Stimulated activated CD8-positive, alpha-beta memory T cell treated with anti-CD3 and anti-CD28 coated beads, Interleukin-15, amount 100 ng/mL, for 24 hours (primary cell): ENCODE data around the gene GABBR2.
"Not testable (repeated sequence)": the region's sequence is repeated elsewhere in the genome, so short reads cannot be mapped to it uniquely, and the experiment has no call there.

Experiments used
- DNase-seq: peaks from one replicate; pipeline ENCODE4 v3.0.0-alpha.2; 2020; ENCODE audit warnings: low read depth

The GABBR2 gene

DNA sequence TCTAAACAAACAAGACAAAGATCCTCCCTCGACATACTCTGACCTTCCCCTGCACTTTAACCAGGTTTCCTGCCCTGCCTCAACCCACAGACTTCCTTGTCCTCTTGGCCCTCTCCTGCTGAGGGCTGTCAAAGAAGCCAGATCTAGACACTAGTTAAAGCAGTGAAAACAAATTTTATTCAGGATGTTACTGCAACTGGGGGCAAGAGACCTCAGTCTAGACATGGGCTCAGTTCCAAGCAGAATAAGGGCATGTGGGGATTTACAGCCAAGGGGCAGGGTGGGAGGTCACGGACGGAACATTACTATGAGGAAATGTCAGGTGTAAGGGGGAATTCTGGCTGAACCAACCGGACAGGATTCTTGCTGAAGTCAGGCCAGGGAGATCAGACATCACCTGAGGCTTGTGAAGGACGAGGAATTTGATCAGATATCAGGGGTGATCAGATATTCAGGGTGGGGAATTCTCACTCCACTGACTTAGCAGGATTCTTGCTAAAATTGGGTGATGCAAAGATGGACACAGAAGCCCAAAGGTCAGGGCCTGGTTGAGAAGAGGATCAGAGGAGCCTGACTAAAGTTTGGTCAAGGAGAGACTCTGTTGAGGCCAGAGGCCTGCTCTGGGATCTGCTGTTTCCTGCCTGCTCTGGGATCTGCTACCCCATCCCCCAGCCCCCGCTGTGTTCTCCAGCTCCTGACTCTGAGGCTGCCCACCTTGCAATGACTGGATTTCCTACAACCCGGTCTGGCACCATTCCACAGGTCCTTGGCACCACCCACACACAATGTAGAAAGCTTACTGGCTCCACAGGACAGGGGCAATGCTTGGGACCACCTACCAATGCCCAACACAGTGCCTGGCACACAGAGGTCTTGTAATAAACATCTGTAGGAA, 21.5 kb downstream of the GABBR2 start:
- DNase-seq, result no peak

DNA sequence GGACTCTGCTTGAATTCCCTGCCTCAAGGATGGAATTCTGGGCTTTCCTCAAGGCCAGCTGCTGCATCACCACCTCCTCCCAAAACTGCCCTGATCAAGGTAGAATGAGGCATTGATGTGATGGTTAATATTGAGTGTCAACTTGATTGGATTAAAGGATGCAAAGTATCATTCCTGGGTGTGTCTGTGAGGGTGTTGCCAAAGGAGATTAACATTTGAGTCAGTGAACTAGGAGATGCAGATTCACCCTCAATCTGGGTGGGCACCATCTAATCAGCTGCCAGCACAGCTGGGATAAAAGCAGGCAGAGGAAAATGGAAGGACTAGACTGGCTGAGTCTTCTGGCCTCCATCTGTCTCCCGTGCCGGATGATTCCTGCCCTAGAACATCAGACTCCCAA, 23.9 kb downstream of the GABBR2 start:
- DNase-seq, result not testable (repeated sequence)

DNA sequence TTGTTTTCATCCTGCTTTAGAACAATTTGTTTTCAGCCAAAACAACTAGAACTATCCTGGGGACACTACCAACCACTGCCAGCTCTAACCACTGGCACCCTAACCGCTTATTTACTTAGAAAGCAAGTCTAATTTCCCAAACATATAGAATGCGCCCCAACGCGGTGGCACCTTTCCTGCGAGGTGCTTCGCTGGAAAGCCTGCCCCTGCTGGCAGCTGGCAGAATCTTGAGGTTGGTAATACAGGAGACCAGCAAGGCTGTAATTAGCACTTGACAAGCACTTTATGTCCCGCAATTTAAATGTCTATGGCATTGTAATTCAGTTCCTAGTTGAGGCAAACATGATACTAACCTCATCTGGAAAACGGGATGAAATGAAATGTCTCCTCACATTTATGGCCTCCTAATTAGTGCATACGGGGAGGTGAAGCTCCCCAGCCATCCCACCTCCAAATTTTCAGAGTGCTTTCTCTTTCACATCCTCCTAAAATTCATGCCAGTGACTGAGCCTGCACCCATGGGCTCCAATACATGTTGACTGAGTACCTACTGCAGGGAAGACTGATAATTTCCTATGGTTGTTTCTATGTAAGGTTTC, 30.4 kb downstream of the GABBR2 start:
- no peak for DNase-seq

DNA sequence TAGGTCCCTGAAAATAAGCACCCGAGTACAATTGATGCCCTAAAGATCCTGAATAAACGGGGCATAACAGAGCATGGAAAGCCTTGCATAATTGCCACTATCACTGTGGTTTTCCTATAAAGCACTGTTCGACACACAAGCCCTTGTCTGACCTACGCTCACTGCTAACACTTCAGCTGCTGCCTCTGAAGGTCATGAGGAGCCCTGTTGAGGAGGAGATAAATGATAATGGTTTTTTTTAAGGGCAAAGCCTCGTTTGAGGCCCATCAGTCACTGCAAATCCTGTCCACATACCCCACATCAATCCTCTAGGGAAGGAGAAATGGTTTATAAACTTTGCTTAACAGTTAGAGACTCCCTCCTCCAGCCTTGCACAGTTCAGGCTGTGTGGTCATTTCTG, 35.1 kb downstream of the GABBR2 start:
- no peak for DNase-seq

DNA sequence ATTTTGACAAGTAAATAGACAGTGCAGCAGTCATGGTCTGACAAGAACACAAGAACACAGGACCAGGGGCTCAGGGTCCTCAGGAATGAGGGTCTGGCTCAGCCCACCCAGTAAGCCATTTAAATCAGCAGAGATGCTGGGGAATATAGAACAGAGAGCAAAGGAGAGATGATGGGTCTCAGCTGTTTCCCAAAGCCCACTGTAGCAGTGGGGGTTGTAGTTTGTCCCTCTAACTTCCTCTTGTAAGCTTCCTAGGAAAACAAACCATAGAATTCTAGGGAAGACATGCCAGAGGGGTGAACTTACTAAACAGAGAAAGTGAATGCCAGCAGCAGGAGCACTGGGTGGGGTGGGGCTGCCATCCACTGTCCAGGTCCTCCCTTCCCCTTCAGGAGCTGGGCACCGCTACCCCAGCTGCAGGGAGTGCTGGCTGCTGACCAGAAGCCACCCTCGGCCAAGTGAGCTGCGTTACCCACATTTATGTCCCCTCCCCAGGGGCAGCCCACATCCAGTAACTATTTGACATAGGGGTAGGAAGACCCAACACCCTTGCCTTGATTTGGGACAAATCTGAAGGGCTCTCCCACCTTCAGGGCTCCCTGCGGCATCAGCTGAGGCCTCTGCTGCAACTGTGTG, 41.6 kb downstream of the GABBR2 start:
- no peak for DNase-seq

GRCh38 chr9:98665501-98665900, 43.2 kb downstream of the GABBR2 start:
- no peak for DNase-seq

GRCh38 chr9:98660541-98660940, 48.2 kb downstream of the GABBR2 start:
- no peak for DNase-seq

DNA sequence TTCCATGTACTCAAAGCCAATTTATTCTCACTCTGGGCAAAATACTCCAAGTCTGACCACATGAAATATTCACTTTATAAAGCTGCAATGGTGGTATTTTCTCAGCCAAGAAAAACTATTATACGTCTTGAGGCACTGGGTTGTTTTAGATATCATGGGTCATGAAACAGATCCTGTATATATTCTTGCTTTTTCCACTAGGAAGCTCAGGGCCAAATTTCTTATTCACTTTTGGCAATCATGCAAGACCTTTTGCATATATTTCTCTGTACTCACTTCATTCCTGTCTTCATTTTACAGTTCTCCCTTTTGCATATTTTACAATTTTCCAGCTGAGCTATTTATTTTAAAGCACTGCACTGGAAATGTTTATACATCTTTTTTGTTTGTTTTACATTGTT, 49.8 kb downstream of the GABBR2 start:
- DNase-seq, result no peak

DNA sequence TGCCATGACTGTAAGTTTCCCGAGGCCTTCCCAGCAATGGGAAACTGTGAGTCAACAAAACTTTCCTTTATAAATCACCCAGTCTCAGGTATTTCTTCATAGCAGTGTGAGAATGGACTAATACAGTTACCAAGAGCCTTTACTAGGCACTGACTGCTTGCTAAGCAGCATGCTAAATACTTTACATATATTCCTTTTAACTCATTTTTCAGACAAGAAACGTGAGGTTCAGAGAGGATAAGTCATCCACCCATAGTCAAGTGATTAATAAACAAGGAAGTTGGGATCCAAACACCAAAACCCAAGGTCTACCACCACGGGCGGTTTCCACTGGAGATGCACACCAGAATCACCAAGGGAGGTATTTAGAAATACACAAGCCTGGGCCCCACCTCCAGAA, 50.8 kb downstream of the GABBR2 start:
- DNase-seq, result no peak

DNA sequence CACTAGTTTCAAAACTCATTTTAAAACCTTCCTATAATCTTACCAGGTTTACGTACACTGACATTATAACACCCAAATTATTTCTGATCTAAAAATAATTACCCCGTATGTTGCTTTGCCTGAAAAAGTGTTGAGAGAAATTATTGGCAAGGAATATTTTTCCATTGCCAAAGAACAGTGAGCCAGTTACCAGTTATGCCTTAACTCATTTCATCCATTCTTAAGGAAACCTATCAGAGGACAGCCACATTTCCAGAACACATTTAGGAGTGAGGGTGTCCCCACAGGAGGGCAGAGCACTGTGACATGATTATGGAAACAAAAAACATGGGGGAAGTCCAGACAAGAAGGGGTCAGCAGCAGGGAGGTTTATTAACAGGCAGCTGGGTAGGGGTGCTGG, 52.2 kb downstream of the GABBR2 start:
- DNase-seq, result no peak

DNA sequence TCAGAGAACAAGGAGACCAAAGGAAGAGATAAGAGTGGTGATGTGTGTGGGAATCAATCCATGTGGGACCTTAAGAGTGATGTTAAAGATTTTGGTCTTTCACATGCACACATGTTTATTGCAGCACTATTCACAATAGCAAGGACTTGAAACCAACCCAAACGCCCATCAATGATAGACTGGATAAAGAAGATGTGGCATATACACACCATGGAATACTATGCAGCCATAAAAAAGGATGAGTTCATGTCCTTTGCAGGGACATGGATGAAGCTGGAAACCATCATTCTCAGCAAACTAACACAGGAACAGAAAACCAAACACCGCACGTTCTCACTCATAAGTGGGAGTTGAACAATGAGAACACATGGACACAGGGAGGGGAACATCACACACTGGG, 53.3 kb downstream of the GABBR2 start:
- DNase-seq, result not testable (repeated sequence)

- DNase-seq, result no peak
Observed at GRCh38 chr9:98654247-98654646, 54.5 kb downstream of the GABBR2 start.

- DNase-seq, result no peak
Observed at GRCh38 chr9:98652741-98653140, 56.0 kb downstream of the GABBR2 start.

DNA sequence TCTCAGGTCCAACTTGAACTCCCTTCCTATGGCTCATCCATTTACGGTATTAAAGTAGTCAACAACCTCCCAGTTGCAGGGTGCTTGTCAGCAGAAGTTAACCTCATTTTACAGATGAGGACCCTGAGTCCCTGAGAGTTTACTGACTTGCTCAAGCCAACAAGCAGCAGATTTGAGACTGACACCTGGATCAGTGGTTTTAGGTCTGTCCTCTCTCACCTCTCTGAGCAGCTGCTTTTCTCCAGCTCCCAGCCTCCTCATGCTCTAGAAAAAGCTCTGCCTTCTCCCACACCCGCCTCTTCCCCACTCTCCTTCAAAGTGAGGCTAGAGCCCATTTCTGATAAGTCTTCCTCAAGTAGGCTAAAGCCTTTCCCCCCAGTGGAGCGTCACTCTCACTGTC, 56.4 kb downstream of the GABBR2 start:
- no peak for DNase-seq

DNA sequence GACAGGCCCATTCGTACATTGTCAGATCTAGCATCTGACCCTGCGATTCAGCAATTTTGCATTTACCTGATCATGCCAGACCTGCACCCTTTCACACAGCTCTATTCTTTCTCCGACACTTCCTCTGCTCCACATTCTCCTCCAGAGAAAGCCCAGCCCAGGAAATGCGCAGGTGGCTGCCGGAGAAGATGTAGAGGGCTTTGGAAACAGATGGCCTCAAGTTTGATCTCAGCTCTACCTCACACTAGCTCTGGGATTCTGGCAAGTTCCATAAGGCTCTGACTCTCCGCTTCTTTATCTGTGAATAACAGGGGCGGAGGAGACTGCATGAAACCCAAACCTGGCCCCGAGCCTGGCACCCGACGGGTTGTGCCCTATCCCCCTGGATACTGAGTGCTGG, 61.5 kb downstream of the GABBR2 start:
- no peak for DNase-seq

- no peak for DNase-seq
Observed at GRCh38 chr9:98644011-98644410, 64.7 kb downstream of the GABBR2 start.

- DNase-seq, result no peak
Observed at GRCh38 chr9:98642661-98643312, 65.9 kb downstream of the GABBR2 start.

DNA sequence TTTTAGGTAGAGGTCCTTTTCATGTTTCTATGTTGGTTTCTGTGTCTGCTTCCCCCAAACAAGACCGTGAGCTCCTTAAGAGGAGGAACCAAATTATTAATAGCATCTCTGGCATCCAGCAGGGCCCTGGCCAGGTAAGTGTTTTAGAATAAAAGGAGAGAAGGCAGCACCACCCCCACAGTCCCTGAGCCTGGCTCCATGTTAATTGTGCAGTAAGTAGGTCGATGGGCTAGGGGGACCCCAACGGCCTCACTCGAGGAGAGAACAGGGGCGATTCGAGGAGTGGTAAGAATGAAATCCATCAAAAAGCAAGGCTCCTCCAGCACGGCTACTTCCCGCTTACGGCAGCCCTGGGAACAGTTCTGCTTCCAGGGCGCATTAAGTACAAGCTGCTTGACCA, 67.0 kb downstream of the GABBR2 start:
- DNase-seq, result no peak

DNA sequence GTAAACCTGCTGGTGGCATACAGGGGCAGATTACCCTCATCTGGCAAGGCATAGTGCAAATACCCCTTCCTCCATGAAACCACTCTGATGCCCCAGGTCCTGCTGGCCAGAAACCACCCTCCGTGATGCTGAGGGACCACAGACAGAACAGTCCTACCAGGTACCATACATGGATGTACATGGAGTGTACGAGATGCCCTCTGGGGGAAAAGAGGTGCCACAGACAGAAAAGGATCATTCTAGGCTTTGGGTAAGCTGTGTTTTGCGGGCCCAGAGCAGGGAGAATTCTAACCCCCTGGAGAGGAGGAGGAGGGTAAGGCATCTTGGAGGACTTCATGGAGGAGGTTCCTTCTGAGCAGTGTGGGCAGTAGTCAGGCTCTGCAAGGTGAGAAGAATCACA, 68.3 kb downstream of the GABBR2 start:
- DNase-seq, result no peak

DNA sequence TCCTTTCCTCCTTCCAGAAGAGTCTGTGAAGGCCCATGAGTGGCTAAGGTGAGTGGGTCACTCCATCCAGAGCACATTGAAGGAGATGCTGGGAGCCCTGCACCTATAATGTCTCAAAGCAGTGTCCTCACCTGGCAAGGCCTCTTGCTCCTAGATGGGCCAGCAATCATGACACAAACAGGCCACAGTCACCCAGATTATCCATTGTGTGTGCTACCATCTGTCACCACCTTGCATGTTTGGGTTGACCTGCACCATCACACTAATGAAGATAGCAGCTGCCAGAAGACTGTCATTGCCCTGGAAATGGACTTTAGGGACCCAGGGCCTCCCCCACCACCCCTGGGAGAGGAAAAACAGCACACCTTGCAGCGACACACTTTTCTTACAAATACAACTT, 69.6 kb downstream of the GABBR2 start:
- no peak for DNase-seq

GRCh38 chr9:98637381-98637780, 71.4 kb downstream of the GABBR2 start:
- no peak for DNase-seq

- DNase-seq, result no peak
Observed at GRCh38 chr9:98635374-98635773, 73.4 kb downstream of the GABBR2 start.
